ENCODE measurements around the gene GPR157.

DNA sequence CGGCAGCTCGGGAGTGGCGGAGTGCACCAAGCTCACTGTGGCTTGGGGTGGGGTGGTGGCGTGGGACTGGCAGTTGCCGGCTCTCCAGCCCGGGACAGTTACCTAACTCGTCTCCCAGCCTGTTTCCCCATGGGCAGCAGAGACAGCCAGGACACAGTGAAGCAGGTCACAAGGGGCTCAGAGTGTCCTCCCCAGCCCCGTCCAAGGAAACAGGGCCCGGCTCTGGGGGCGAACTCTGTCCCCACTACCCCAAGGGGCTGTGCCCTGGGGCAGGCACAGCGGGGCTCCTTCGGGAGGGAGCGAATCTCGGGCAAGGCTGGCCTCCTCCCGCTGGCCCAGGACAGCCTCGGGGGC is 759 bp downstream of the GPR157 start:
- TF ChIP-seq, protein P1, sequence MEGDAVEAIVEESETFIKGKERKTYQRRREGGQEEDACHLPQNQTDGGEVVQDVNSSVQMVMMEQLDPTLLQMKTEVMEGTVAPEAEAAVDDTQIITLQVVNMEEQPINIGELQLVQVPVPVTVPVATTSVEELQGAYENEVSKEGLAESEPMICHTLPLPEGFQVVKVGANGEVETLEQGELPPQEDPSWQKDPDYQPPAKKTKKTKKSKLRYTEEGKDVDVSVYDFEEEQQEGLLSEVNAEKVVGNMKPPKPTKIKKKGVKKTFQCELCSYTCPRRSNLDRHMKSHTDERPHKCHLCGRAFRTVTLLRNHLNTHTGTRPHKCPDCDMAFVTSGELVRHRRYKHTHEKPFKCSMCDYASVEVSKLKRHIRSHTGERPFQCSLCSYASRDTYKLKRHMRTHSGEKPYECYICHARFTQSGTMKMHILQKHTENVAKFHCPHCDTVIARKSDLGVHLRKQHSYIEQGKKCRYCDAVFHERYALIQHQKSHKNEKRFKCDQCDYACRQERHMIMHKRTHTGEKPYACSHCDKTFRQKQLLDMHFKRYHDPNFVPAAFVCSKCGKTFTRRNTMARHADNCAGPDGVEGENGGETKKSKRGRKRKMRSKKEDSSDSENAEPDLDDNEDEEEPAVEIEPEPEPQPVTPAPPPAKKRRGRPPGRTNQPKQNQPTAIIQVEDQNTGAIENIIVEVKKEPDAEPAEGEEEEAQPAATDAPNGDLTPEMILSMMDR (IDR thresholded peaks at IDR 0.05): no peak
- TF ChIP-seq EZH2phosphoT487 (IDR thresholded peaks at IDR 0.05): no peak
